ENCODE measurements around the gene CTSC.
"Not testable (repeated sequence)": the region's sequence is repeated elsewhere in the genome, so short reads cannot be mapped to it uniquely, and the experiment has no call there.

The CTSC gene

GRCh38 chr11:88352139-88352538, 14.6 kb upstream of the CTSC start:
- DNase-seq (ENCODE audit: low read depth): no peak

DNA sequence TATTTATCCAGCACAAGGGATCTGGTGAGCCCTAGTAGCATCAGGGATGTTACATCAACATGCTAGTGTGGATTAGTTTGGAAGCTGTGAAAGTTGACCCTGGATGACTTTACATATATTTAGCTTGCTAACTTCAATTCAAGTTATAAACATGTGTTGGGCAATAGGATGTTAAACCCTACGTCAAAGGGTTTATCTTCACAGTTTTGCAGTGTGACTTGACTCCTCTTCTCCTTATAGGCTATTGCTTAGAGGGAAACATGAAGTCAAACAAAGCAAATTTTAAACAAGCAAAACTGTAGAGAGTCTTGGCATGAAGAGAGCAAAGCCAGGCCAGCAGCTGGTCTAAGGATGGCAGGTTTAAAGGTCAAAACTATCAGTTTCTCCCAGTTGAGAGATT, 11.3 kb upstream of the CTSC start:
- no peak for DNase-seq (ENCODE audit: low read depth)

- no peak for DNase-seq (ENCODE audit: low read depth)
Measured at GRCh38 chr11:88345949-88346348, 8.4 kb upstream of the CTSC start.

GRCh38 chr11:88345408-88345807, 7.9 kb upstream of the CTSC start:
- no peak for DNase-seq (ENCODE audit: low read depth)

DNA sequence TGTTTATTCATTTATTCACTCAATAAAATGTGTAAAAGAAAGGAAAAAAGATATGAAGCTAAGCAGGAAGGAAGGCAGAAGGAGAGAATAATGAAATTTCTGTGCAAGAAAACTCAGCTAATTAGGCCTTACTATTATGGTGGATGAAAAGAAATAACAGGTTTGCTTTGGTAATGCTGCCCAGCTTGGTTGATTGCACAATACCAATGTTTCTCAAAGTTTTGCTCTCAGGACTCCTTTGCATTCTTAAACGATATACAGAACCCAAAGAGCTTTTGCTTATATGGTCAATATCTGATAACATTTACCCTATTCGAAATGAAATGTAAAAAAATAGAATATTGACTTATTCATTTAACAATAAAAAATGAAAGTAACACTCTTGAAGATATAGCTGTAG, 7.3 kb upstream of the CTSC start:
- no peak for DNase-seq (ENCODE audit: low read depth)

DNA sequence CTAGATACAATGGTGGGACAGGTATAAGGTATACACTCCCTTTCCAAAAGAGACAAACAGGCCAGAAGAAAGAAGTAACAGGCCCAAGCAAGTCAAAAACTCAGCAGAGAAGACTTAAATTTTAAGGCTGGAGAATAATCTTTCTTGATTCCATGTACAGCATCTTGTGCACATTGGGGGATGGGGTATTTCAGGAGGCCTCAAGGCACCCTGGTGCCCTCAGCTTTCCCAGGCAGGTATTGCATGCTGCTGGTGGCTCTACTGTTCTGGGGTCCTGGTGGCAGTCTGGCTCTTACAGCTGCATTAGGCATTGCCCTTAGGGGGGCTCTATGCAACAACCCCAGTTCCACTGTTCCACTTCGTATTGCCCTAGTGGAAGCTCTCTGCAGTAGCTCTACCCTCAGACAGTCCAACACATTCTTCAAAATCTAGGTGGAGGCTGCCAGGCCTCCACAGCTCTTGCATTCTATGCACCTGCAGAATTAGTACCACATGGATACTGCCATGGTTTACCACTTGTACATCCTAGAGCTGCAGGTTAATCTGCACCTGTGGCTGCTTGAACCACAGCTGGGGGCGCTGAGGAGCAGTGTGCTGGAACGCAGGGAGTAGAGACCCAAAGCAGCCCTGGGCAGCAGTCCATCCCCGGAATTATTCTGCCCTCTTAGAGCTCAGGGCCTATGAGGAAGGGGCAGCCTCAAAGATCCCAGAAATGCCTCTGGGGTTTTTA, 4.2 kb upstream of the CTSC start:
- DNase-seq (ENCODE audit: low read depth): no peak

GRCh38 chr11:88340366-88340935, 2.9 kb upstream of the CTSC start:
- DNase-seq (ENCODE audit: low read depth): no peak

GRCh38 chr11:88337987-88338668, 592 bp upstream of the CTSC start:
- peak; percentile 64 for DNase-seq (ENCODE audit: low read depth)

DNA sequence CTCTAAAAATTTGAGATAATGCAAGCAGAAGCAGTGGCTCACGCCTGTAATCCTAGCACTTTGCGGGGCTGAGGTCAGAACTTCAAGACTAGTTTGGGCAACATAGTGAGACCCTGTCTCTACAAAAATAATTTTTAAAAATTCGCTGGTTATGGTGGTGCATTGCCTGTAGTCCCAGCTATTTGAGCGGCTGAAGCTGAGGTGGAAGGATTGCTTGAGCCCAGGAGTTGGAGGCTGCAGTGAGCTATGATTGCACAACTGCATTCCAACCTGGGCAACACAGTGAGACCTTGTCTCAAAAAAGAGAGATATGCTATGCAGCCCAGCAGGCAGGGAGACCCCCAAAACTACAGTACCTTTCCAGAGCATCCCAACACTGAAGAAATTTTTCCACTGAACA, 2.3 kb downstream of the CTSC start:
- DNase-seq (ENCODE audit: low read depth): no peak

DNA sequence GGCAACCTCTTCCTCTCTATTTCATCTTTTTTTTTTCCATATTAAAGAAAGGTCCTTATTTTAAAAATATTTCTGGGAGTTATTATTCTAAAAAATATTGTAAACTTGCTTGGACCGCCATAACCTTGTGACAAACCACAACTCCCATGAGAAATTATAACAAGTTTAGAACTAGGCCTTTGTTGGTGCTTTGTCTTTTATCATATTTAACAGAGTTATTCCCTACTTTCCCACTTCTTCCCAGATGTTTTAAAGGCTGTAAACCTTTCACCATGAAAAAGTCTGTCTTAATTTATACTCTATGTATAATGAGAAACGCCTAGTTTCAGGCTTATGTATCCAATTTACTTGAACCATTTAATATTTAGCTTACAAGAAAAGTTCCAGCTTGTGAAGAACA, 3.7 kb downstream of the CTSC start:
- no peak for DNase-seq (ENCODE audit: low read depth)

GRCh38 chr11:88332851-88333250, 4.7 kb downstream of the CTSC start:
- no peak for DNase-seq (ENCODE audit: low read depth)

DNA sequence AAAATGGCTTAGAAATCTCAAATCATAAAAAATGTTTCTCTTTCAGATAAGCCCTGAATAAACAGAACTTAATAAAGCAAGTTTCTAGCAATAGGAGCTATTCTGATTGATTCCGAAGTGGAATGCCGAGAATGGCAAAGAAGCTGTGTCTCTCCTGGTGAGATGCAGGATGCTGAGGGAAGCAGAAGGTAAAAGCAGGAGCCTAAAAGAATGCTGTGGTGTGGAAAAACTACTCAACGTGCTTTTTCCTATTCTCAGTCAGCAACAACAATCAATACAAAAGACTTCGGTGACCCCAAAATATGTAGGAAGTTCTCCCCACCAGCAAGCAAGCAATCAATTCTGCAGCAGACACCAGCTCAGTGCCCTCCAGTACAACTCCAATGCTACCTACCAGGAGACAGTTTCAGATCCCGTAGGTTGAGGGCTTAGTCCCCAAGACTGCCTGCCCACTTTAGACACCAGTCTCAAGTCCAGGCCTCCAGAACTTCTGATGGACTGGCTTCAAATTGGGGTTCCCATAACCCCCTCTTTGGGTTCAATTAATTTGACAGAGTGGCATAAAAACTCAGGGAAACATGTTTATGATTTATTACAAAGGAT, 6.6 kb downstream of the CTSC start:
- DNase-seq (ENCODE audit: low read depth): no peak

DNA sequence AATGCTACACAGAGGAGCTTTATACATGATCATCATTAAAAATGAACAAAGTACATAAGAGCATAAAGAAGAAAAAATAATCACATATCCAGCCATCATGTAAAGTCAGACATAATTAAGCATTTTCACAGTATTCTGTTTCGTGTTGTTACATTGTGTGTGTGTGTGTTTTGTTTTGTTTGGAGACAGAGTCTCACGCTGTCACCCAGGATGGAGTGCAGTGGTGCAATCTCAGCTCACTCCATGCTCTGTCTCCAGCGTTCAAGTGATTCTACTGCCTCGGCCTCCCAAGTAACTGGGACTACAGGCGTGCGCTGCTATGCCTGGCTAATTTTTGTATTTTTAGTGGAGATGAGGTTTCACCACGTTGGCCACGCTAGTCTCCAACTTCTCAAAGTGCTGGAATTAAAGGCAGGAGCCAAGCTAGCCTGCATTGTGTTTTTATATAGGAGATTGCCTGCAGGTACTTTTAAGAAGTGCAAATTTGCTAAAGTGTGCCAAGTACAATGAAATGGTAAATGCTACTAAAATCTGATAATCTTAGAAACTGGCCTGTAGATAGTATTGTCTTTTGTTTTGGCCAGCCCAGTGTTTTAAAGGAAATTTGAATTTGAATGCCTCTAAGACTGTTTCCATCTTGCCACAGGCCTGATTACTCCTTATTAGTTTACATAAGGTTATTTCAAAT, 7.8 kb downstream of the CTSC start:
- no peak for DNase-seq (ENCODE audit: low read depth)

DNA sequence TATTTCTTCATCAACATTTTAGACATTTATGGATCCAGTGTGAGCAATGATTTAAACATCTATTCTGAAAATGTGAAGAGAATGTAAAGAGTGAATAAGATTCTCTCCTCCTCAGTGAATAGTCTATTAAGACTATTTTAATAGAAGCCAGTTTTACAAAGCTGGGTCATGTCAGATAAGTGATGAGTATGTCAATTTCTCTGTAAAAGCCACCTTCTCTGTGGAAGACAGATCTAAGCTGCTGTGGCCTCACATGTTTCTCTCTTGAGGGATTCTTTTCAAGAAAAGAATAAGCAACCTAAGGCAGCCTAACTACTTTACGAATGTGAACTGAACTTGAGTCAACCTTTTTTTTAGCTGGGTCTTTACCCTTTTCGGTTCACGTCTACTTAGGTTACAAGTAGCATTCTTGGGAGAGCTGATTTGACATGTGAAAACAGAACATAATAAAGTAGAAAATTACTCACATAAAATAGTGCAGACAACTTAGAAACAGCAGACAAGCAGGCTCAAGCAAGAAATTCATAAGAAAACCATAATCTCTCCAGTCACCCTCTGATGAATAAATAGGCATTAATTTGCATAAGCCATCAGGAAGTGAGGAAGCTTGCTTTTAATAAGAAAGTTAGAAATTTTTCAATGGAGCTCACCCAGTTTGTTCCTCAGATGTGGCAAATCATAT, 9.9 kb downstream of the CTSC start:
- DNase-seq (ENCODE audit: low read depth): no peak

- DNase-seq (ENCODE audit: low read depth): no peak
Measured at GRCh38 chr11:88327061-88327460, 10.5 kb downstream of the CTSC start.

- DNase-seq (ENCODE audit: low read depth): no peak
Measured at GRCh38 chr11:88326099-88326498, 11.4 kb downstream of the CTSC start.

DNA sequence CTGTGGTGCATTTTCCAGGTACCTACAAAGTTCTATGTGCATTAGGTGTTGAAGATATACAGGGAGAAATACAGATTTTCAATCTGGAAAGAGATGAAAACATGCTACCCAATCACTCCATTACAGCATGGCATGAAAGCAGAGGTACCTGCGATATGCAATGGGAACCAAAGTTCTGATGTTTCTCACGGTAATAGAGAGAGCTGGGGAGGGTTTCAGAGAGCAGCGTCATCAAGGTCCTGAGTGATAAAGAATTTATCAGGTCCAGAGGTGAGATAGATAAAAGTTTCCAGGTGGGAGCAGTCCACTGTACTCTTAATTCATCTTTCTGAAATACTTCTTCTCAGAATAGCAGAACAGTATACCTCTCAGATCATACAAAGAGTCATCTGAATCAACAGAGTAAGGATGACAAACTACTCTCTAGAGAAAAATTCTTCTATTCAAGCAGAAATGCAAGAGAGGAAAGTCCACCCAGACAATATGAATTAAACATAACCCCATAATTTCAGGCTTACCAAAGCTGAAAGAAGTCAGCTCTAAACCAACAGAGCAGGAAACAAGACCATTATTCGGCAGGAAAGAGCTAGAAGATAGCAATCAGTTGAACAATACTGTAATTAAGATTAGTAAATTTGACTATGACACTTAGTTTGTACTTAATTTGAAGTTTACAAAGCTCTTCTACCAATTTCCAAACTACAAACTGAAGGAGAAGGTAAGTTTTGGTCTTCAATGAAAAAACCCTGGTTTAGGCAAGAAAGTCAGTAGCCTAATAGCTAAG, 12.8 kb downstream of the CTSC start:
- DNase-seq (ENCODE audit: low read depth): no peak

- not testable (repeated sequence) for DNase-seq (ENCODE audit: low read depth)
Measured at GRCh38 chr11:88322881-88323280, 14.7 kb downstream of the CTSC start.

- DNase-seq (ENCODE audit: low read depth): not testable (repeated sequence)
Measured at GRCh38 chr11:88321412-88321811, 16.1 kb downstream of the CTSC start.

DNA sequence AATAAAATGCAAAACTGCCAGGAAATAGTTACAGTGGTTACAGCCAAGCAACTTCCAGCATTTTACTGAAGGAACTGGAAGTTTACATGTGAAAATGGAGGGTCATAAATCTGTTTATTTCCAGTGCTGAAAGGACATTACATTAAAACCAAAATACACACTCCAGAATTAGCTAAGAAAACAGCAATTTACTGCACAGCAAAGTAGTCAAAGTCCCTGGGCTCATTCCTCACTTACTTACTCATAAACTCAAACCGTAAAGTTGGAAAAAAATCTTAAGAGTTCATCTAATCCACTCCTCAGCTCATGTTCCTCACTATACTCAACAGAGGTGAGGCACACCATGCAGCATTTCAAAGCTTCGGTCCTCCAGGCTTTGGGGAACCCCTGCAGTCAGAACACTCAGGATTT, 17.4 kb downstream of the CTSC start:
- DNase-seq (ENCODE audit: low read depth): peak; percentile 85

DNA sequence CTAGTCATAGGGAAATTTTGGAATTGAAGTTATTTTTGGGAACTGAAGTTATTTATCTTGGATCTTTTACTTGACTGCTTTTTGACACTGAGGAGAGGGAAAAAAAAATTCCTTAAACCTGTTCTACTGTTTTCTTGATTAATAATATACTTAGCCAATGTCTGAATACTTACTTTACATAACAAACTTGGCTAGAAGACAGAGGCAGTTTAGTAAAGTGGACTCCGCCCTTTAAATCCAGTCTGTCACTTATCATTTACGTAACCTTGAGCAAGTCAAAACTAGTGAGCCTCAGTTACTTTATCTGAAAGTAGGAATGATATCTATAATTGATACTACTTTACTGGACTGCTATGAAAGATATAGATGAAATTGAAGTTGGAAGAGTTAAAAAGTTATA, 19.5 kb downstream of the CTSC start:
- no peak for DNase-seq (ENCODE audit: low read depth)
